GM18909 (cell line): ENCODE measurements around the gene LYRM4.

Source experiments
- ATAC-seq: cut with Tn5 transposase; IDR thresholded peaks from one replicate; pipeline ENCODE4 v1.9.1; 2021; ENCODE audit warnings: mild to moderate bottlenecking; ENCODE audit not compliant: unreplicated experiment, poor library complexity

Gene LYRM4

DNA sequence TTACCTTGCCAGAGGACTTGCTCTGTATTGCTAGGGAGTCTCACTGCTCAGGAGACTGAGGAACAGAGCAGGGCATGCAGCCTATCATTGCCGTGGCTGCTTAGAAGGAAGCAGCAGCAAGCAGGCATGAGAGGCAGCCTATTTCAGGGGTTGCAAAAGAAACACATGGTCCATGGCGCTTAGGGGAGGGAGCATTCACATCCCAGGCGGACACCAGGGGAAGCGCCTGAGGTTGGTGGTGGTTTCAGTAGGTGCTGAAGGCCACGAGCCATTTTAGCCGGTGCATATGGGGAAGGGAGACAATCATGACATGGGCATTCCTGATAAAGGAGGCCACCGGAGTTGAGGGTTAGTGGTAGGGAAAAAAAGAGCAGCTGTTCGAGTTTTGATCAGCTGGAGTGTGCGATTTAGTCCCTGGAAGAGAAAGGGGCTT, 21.5 kb upstream of the LYRM4 start:
- no peak for ATAC-seq

DNA sequence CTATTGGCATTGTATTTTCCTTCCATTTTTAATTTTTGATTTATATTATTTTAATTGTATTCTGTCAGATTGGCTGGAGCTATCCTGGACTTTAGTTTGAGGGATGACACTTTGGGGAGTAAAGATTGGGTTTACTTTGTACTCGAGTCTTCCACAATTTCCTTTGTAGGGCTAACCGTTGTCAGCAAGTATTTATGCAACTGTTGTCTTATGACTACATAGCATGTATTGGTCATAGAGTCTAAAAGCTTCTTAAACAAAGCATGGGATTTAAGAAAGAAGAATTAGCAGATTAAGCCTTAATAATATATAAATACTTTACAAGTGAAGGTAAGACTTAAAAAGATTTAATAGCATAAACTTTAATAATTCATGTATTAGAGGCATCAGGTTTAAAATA, 20.2 kb upstream of the LYRM4 start:
- ATAC-seq = no peak

DNA sequence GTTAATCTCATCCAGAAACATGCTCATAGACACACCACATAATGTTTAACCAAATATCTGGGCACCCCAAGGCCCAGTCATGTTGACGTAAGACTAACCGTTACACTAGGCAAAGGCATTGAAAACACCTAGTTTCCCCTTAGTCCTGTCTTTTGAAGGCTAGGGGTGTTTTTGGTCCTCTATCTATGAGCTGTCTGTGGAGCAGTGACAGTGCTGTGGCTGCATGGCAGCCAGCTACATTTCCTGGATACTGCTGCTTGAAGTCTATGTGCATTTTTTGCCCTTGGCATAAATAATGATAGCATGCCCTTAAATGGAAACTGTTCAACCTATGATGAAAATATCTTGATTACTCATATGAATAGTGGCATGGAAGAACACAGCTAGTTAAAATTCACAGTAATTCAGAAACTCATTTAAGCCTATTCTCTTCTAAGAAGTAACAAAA, 19.2 kb upstream of the LYRM4 start:
- ATAC-seq = no peak

DNA sequence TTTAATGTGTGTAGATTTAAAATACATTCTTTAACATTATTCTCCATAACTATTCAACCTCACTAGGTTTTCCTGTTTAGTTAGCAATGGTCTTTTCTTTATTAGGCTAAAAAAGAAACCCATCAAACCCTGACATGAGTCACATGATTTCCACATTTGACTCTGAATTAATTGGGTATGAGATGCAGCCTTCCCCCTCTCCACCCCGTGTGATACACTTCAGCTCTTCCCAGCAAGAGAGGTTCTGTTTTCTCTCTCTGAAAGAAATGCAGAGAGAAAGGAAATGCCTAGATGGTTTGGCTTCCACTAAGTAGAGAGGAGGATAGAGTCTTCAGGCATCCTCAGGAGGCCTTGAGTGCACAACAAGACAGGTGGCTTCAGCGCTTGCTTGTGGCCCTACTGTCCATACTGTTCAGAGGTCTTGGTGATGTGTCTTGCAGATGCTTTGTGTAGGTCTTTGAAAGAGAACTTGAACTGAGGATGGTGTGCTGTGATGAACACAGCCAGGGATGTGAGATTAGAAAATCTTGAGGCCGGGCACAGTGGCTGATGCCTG, 17.9 kb upstream of the LYRM4 start:
- ATAC-seq = no peak

DNA sequence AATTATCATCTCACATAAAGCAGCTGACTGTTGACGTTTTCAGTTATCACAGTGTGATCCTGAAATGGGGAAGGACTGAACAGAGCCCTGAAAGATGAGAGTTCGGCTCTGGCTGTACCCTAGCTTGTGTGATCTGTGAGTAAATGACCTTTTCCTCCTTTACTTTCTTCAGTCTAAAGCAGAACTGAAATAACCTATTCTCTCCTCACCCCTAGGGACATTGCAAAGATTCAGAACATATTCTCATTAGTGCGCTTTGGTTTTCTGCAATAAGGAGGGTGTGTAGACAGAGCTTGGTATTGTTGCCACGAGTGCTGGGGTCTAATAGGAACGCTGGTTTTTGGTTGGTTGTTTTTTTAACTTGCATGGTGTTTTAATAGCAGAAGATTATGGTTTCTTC, 17.3 kb upstream of the LYRM4 start:
- ATAC-seq = peak; percentile 59

DNA sequence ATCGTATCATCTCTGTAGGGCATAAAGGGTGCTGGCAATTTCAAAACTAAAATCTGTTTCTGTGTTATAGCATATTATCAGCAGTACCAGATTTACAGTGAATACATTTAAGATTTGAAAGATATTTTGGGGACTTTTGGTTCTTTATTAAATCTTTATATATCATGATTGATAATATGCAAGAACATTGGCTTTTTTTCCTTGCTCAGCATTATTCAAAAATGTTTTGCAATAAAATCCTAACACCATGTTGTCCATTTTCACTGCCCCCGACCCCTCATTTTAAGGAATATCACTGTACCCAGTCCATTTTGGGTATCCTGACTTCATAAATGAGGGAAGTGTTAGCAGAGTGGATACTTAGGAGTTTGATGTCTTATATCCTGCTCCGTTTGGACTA, 16.8 kb upstream of the LYRM4 start:
- ATAC-seq = no peak

DNA sequence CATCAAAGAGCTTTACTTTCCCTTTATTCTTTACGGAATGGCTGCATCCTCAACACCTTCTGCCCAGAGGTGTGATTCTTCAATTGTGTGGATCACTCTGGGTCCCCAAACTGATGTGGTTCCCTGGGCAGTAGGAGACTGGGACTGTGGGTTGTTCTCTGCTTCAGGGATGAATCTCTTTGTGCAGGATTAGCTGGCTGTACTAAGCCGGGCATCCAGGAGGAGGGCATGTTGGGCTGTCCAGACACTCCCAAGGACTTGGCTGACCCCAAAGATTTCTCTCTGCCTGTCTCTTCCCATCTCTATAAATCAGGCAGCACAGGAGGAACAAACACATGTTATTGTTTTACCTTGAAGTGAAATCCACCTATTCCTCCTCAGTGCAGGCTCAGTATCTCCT, 15.8 kb upstream of the LYRM4 start:
- ATAC-seq = no peak

DNA sequence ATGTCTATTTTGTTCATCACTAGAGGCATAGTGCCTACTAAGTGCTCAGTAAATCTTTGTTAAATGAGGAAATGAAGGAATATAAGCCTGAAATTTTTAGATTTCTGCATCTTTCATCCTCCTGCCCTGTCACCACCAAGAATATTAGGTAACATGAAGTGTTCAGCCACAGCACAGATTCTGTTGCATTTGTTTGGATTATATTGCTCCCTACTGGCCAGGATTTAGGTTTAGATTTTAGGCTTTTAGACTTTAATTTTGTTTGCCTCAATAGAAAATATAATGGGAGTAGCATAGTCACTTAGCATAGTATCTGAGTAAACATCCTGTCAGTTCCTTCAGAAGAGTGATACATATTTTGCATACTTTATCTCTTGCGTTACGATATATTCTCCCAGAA, 14.7 kb upstream of the LYRM4 start:
- no peak for ATAC-seq

DNA sequence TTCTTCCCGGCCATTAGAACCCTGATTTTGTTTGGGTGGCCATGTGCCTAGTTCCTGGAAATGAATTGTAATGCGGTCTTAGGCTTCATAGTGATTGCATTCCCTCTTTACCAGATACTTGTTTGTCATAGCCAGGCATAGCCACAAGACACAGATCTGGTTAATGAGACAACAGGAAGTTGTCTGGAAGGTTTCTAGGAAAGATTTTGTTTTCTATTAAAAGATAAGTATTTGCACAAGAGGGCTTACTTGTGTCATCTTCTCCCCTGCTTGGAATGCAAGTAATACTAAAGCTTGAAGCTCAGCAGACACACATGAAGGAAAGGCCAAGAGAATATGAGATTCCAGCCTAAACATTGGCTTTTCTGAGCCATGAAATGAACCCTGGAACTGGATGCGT, 13.5 kb upstream of the LYRM4 start:
- no peak for ATAC-seq

DNA sequence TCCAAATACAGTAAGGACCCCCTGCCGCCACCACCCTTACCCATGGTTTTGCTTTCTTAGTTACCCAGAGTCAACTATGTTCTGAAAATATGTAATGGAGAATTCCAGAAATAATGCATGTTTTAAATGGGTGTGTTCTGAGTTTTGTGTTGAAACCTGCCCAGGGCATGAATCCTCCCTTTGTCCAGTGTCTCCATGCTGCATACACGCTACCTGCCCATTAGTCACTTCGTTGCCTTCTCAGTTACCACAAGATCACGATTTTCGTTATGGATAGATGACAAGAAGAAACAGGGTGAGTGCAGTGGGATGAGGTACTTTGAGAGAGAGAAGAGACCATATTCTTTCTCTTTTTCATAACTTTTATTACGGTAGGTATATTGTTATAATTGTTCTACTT, 11.2 kb upstream of the LYRM4 start:
- ATAC-seq = no peak

DNA sequence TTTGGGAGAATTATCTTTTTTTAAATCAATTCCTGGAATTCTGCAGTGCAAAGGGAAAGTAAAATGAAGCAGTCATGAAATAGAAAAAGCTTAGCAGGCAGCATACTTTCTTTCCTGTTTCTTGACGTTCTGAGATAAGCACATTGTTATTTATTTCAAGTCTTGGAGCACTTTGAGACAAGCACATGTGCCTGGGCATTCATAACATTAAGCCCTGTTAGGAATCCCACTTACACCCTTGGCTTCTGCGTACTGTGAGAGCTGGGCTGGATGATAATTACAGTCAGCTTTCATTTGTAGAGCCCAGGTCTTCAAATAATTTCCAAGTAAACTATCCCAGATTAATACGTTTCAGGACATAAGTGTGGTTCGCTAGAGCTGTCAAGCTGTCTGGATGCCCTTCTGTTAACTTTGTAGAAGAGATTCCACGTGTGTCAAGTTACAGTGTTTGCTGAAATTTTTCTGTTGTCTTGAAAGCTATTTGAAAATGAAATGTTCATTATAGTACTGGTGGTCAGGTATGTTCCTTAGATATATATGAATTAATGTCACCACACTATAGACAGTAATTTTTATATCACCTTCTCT, 9.4 kb upstream of the LYRM4 start:
- ATAC-seq = no peak

DNA sequence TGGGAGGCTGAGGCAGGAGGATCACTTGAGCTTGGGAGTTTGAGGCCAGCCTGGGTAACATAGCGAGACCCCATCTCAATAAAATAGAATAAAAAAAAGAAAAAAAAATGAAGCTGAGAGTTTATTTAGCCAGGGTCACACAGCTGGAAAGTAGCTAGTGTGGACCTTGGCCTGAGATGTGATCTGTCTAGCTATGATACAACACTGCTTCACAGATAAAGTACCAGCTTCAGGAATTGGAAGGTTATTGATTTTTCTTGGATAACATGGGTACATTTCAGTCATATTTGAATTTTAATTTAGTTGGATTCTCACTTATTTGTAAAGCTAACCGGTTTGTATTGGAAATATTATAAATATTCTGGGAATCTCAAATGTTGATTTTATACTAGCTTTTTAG, 5.7 kb upstream of the LYRM4 start:
- no peak for ATAC-seq

DNA sequence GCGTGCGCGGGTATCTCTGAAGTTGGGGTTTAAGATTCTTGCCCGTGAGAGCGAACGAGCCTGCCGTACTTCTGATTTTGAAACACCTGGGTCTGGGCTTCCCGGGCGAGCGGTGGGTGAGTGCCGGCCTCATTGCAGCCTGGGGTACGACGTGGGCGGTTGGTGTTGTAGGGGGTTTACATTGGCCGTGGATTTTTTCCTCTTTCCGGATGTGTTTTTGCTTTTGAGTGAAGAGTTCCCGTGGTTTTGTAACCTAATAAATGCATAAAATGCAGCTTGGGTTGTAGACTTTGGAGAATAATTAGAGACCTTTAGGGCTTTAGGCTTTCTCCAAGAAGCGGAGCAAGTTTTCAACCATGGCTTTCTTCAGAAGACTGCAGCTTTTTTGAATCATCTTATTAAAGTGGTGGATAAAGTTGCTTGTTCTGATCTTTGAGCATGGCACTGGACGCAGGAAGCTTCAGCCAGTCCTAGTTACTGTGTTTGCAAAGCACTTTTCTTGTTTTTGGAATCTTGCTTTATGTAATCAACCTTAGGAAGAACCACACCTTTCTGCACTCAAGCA, 877 bp upstream of the LYRM4 start:
- ATAC-seq = no peak

DNA sequence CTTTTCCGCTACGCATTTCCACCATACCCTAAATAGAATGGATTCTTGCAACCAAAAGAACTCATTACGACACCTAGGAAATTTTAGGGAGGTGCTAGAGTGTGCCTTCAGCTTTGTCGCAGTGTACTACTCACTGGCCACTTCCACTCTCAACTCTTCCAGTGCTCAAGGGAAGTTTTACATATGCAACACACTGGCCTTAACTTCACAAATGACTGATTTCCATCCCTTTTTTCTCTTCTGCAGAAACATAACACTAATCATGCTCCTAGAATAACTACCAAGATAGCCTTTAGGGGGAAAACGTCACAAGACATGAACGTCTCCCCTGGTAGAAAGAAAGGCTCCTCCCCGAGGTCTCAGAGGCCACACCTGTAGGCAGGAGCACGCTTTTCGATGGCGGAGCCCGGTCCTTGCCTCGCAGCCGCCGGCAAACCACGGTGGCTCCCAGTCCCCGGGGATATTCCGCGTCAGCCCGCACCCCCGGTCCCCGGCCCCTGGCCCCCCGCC, 584 bp downstream of the LYRM4 start:
- peak; percentile 68 for ATAC-seq

DNA sequence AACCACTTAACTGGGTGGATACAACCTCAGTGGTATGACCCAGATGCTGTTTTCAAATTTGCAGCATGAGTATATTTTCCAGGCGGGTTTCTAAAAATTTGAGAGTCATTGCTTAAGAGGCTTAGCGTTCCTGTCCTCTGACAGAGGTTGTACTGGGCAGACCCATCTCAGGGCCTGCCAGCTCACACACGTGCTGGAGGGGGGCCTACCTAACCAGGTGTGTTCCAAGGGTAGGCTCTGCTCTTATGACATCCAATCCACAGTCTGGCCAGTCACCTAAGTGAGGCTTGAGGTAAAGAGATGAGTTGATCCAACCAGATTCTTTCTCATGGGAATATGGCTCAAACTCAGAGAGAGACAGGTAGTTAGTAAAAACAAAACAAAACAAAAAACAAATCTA, 1.3 kb downstream of the LYRM4 start:
- ATAC-seq = no peak

DNA sequence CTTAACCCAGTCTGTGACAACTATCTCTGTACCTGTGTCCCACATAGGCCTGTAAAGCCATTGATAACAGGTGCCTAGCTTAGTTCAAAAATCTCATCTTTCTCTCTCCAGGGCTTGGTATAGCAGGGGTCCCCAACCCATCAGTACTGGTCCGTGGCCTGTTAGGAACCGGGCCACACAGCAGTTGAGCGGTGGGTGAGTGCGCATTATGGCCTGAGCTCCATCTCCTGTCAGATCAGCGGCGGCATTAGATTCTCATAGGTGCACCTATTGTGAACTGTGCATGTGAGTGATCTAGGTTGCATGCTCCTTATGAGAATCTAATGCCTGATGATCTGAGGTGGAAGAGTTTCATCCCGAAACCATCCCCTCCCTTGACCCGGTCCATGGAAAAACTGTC, 3.4 kb downstream of the LYRM4 start:
- ATAC-seq = no peak

DNA sequence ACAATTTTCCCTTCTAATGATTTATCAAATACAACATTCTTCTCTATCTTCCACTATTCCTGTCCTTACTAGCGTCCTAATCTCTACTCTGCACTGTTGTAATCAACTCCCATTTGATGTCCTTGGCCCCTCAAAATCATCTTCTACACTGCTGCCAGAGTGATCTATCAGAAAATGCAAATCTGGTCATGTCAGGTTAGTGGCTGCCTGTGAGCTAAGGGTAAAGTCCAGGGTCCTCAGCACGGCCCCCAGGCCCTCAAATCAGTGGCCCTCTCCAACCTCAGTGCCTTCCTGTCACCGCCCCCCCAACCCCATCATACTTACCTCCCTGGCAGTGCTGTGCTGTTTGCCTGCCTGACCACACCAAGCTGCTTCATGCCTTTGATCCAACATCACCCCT, 3.8 kb downstream of the LYRM4 start:
- ATAC-seq = no peak

DNA sequence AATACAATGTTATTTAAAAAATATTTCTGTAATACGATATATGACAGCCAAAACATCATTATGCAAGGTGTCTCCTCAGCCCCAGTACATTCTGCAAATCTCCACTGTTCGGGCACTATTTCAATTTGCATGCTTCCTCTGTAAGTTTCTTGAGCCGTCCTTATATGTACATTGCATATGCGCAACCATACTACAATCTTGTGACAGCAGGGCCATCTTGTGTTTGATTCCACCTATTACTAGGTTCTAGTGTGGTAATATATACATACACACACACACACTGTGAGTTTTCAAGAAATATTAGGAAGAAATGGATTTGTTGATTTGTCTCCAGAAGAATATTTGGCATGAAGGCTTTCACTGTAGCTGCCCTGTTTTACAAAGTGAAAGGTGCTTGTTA, 9.8 kb downstream of the LYRM4 start:
- ATAC-seq = no peak

DNA sequence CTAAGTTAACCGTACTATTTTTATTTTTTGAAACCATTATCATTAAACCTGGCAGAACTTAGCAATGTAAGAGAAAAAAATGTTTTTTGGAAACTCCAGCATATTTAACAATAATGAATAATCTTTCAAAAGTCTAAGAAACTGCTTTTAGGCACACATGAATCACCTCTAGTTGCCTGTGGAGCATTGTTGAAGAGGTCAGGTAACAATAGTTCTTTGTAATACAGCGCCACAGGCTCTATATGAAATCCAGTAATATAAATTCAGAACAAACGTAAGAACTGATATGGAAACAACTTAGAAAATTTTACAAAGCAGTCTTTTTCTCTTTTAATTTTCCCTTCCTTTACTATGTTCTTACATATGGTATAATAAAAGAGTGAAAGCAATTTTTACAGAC, 10.3 kb downstream of the LYRM4 start:
- ATAC-seq = no peak

DNA sequence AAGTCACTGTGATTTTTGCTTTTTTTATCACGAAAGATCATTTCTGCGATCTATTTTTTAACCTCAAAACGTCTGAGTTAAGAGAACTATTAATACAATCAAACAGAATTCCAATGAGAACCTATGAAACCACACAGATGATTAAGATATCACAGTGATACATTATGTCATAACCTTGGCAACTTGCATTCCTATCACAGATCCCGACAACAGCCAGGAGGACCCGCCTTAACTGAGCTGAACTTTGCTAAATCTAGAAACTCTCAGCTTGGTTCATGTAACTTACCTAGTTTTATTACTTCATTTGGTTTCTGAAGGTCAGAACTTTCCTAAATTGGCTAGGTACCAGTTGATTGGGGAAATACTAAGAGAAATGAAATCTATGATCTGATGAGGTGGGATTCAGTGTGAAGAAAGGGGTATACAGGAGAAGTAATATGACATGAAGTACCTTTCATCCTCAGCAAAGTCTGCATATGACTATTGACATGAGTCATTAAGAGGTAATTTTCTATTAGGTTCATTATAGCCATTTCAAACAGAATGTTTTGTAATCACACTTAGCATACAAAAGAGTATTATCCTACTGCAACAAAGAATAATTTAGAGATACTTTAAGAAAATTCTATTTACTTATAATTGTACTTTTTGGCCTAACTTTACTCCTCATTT, 11.2 kb downstream of the LYRM4 start:
- no peak for ATAC-seq

DNA sequence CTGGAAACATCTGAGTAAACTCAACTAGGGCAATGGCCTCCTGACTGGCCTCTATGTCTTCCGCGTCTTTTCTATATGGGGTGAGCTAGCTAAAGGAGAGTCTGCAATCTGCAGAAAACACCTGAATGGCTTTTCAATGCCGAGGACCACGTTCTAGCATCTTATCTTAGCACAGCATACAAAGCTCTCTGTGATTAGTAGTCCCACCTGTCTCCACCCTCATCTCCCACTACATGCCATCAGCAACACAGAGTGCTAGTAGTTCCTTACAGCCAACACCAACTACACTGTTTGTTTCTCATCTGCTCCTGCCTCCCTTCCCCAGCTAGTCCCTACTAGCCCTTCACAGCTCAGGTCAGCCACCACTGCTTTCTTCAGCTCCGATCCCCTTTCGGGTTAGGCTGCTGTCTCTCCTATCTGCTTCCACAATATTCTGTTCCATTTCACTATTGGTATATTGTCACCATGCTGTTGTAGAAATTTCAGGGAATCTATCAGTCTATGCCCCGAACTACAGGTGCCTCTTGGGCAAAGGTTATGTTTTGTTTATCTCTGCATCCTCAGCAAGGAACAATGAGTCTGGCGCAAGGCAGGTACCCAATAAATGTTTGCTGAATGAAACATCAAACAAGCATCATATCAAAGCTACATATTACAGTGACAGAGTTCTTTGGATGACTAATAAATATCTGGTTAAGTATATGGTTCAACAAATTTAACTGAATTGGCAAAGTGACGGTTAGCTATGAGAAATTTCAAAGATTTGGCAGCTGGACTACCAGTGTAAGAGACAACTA, 12.2 kb downstream of the LYRM4 start:
- ATAC-seq = no peak
